SU-DHL-6 (cell line): ENCODE results near the gene ATP6V1C2.
A peak's percentile ranks its signal among the peaks of the same experiment; 100 is the strongest.

Experiments
- H2AFZ ChIP-seq: fragments of 200-600 bp; sonication (generic); 2 replicates; pipeline ENCODE4 v1.6.1; 2014; ENCODE audit warnings: low read depth, mild to moderate bottlenecking, moderate library complexity, mixed read lengths, antibody characterized with exemption, low read length; ENCODE audit not compliant: severe bottlenecking
- H3F3A ChIP-seq: fragments of 200-600 bp; shearing (Covaris generic); 2 replicates; pipeline ENCODE4 v1.6.0; 2016; ENCODE audit warnings: antibody characterized with exemption, mild to moderate bottlenecking; ENCODE audit not compliant: insufficient read depth
- H3K27ac ChIP-seq: fragments of 200-600 bp; sonication (generic); 2 replicates; pipeline ENCODE4 v1.5.1; 2016; ENCODE audit warnings: low read depth, mild to moderate bottlenecking, low read length, moderate library complexity, mixed read lengths
- H3K27me3 ChIP-seq: fragments of 200-600 bp; sonication (generic), shearing (Covaris generic); 2 replicates; pipeline ENCODE4 v1.6.0; 2014; ENCODE audit warnings: mild to moderate bottlenecking, low read length
- H3K36me3 ChIP-seq: fragments of 200-600 bp; sonication (generic); 2 replicates; pipeline ENCODE4 v1.6.1; 2014; ENCODE audit warnings: mild to moderate bottlenecking, low read length, mixed read lengths
- H3K4me2 ChIP-seq: fragments of 300-600, 200-600 bp; shearing (Covaris generic), sonication (generic); 2 replicates; pipeline ENCODE4 v1.6.0; 2014; ENCODE audit warnings: low read length, low read depth, mild to moderate bottlenecking; ENCODE audit not compliant: poor library complexity, severe bottlenecking
- H3K4me3 ChIP-seq: fragments of 200-600 bp; sonication (generic); 2 replicates; pipeline ENCODE4 v1.5.1; 2014; ENCODE audit warnings: antibody characterized with exemption, low read length, mild to moderate bottlenecking, mixed read lengths; ENCODE audit not compliant: insufficient read depth, poor library complexity, severe bottlenecking
- H3K79me2 ChIP-seq: fragments of 200-600 bp; sonication (generic); 2 replicates; pipeline ENCODE4 v1.6.1; 2014; ENCODE audit warnings: mild to moderate bottlenecking, low read length, moderate library complexity; ENCODE audit not compliant: insufficient read depth
- H3K9ac ChIP-seq: fragments of 200-600 bp; sonication (generic); 2 replicates; pipeline ENCODE4 v1.7.0; 2014; ENCODE audit warnings: mild to moderate bottlenecking, low read length
- H3K9me2 ChIP-seq: fragments of 200-600 bp; sonication (generic); replicated peaks from 2 replicates; pipeline ENCODE4 v1.6.1; 2014; ENCODE audit warnings: low read length; ENCODE audit not compliant: insufficient read depth
- H3K9me3 ChIP-seq: fragments of 200-600 bp; sonication (generic); 2 replicates; pipeline ENCODE4 v1.6.1; 2014; ENCODE audit warnings: low read length, mixed read lengths; ENCODE audit not compliant: insufficient read depth
- H4K20me1 ChIP-seq: fragments of 200-600 bp; sonication (generic); 2 replicates; pipeline ENCODE4 v1.6.1; 2014; ENCODE audit warnings: low read depth, mild to moderate bottlenecking, antibody characterized with exemption, low read length, moderate library complexity, mixed read lengths
- CTCF ChIP-seq: fragments of 200-600 bp; sonication (generic); IDR thresholded peaks from one replicate; pipeline ENCODE4 v1.5.1; 2017; ENCODE audit warnings: antibody characterized with exemption, mild to moderate bottlenecking, low read length, moderate library complexity; ENCODE audit not compliant: insufficient read depth, poor library complexity, severe bottlenecking
- EZH2phosphoT487 ChIP-seq: fragments of 200-600 bp; sonication (generic), shearing (Covaris generic); conservative IDR thresholded peaks from 2 replicates; pipeline ENCODE4 v1.6.1; 2018; ENCODE audit warnings: mild to moderate bottlenecking, antibody characterized with exemption, low read length, moderate library complexity, mixed read lengths

ATP6V1C2 gene

GRCh38 chr2:10785260-10785659, 63.8 kb downstream of the ATP6V1C2 start:
- Histone ChIP-seq H4K20me1 (no peaks in the 10 kb centered on the region), H3K9me2 (no peaks in the 10 kb centered on the region), H3K27me3 (no peaks in the 10 kb centered on the region), H3K79me2 (peaks cover 5% of the 10 kb centered on the region; the same call in 1 of the 2 replicates), H3K4me3 (no peak overlapping the region), H3F3A (0 out of 2 replicates have a peak, but pooled peaks cover under 1% of the 10 kb centered on the region), H3K27ac (no peak overlapping the region), H3K4me2 (no peak overlapping the region), H3K9ac (no peak overlapping the region), H2AFZ (no peak overlapping the region), H3K9me3 (no peaks in the 10 kb centered on the region), H3K36me3 (peaks cover 56% of the 10 kb centered on the region)
- TF ChIP-seq CTCF (no peak), EZH2phosphoT487 (no peak)

- Histone ChIP-seq H3K79me2 (peaks cover 5% of the 10 kb centered on the region; the same call in 1 of the 2 replicates), H3K9me2 (no peaks in the 10 kb centered on the region), H3K9ac (no peak overlapping the region), H3K27ac (no peak overlapping the region), H3F3A (peaks cover 3% of the 10 kb centered on the region; the same call in 1 of the 2 replicates), H3K4me3 (no peak overlapping the region), H3K36me3 (peaks cover 60% of the 10 kb centered on the region), H3K4me2 (no peak overlapping the region), H3K27me3 (no peaks in the 10 kb centered on the region), H3K9me3 (no peaks in the 10 kb centered on the region), H4K20me1 (no peaks in the 10 kb centered on the region), H2AFZ (no peak overlapping the region)
- TF ChIP-seq EZH2phosphoT487 (no peak), CTCF (no peak)
These were observed 65.0 kb downstream of the ATP6V1C2 start for GRCh38 chr2:10786240-10786982.

GRCh38 chr2:10787176-10787968, 65.9 kb downstream of the ATP6V1C2 start:
- Histone ChIP-seq H3K9me3 (no peaks in the 10 kb centered on the region), H3K9ac (no peak overlapping the region), H3K9me2 (no peaks in the 10 kb centered on the region), H3F3A (peaks cover 3% of the 10 kb centered on the region; the same call in 1 of the 2 replicates), H3K27ac (no peak overlapping the region), H2AFZ (no peak overlapping the region), H3K4me3 (no peak overlapping the region), H3K4me2 (no peak overlapping the region), H4K20me1 (no peaks in the 10 kb centered on the region), H3K36me3 (peaks cover 60% of the 10 kb centered on the region), H3K27me3 (no peaks in the 10 kb centered on the region), H3K79me2 (peaks cover 5% of the 10 kb centered on the region; the same call in 1 of the 2 replicates)
- TF ChIP-seq EZH2phosphoT487 (no peak), CTCF (peak; percentile 50)
